Left lung (tissue), 10 donors: ENCODE results near the gene GFRA3. TPM values are rescaled to one million over a fixed set of nuclear protein-coding genes. Genes with fewer than 3 reads are reported as not detected.

Experiments
- ATAC-seq: fragments of 200-7000 bp; cut with Tn5 transposase; one replicate; pipeline ENCODE4 v1.9.1; 2020; ENCODE audit warnings: moderate library complexity
- DNase-seq, 4 donors: peaks; one replicate each; pipeline ENCODE4 v3.0.0-alpha.2; 2013 to 2020
- H3K27ac ChIP-seq, 2 donors: fragments of 200-600 bp; sonication (generic) in 1 of 2; one replicate each; pipeline versions ENCODE4 v1.5.0 to v1.8.0; 2020 to 2021
- H3K27me3 ChIP-seq, 2 donors: fragments of 200-600 bp; sonication (generic) in 1 of 2; one replicate each; pipeline versions ENCODE4 v1.5.0 to v1.8.0; 2020 to 2021
- H3K36me3 ChIP-seq, 2 donors: fragments of 200-600 bp; sonication (generic) in 1 of 2; one replicate each; pipeline versions ENCODE4 v1.5.0 to v1.8.0; 2020 to 2021
- H3K4me1 ChIP-seq, 2 donors: fragments of 200-600 bp; one replicate each; pipeline ENCODE4 v1.8.0; 2021
- H3K4me3 ChIP-seq, 2 donors: fragments of 200-600 bp; sonication (generic) in 1 of 2; one replicate each; pipeline versions ENCODE4 v1.5.0 to v1.8.0; 2020 to 2021; ENCODE audit warnings: mild to moderate bottlenecking in 1 of 2
- H3K9me3 ChIP-seq, 2 donors: fragments of 200-600 bp; sonication (generic) in 1 of 2; one replicate each; pipeline versions ENCODE4 v1.5.0 to v1.8.0; 2020 to 2021
- intact Hi-C, 2 donors: fragments of 100-400 bp; cut with DNase I; formaldehyde crosslinking; loops; one replicate each; pipeline versions ENCODE4 v1.11.2 to v1.14.2; 2022
- polyA plus RNA-seq, 6 donors: library from polyadenylated mRNA; unstranded; fragments of 120-200 nt; gene quantifications; one replicate each; pipeline ENCODE4 v1.2.1, GENCODE V29; 2013; ENCODE audit not compliant: insufficient read length in 6 of 6
- total RNA-seq, 2 donors: library from RNA; stranded (reverse); fragmentation: NEBNext Ultra II Directional; extraction: Animal tissue kit (Norgen Biotek cat#: 25700); gene quantifications; one replicate each; pipeline ENCODE4 v1.2.1, GENCODE V29; 2021
- TF ChIP-seq, protein P1 (sequence below), 2 donors: fragments of 200-600 bp; sonication (generic) in 1 of 2; IDR thresholded peaks; one replicate each; pipeline versions ENCODE4 v1.5.0 to v1.8.0; 2021; ENCODE audit warnings: antibody characterized with exemption in 2 of 2
- donor health status: DM: no; HTN: yes; CAD: no.
- donor health status: DM: no; HTN: no; CAD: no.

Gene GFRA3
- total and polyA plus RNA-seq, 8 donors = 1.9 to 4.7 (median 3.4) TPM; not detected in 1

DNA sequence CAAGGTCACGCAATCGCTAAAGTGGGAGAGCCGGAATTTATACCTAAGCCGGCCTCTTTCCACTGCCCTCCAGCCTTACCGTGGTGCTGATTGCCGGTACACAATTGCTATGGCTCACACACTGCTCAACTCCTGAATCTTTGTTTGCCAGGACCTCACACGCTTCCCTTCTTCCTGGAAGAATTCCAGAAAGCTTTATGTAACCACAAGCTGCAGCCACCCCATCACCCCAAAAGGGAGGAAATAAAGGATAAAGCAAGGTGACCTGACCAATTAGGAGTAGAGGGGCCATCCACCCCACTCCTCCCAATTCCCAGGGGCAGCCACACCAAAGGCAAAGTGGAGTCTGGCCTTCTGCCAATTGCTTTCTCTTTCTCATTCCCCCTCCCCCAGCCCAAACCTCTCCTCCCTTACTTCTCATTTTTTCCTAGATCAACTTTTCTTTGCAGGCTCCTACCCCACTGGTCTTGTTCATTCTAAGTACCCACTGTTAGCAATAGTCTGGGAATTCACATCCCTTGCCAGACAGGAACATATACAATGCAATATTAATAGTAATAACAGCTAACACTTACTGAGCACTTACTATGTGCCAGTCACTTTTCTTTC, 43.3 kb downstream of the GFRA3 start:
- ATAC-seq (peak; percentile 72), DNase-seq (no peak)
- Histone ChIP-seq H3K4me3 (no peak overlapping the region), H3K27me3 (peaks cover 0 to 7% of the 10 kb centered on the region in 2 donors), H3K36me3 (no peaks in the 10 kb centered on the region), H3K4me1 (no peaks in the 10 kb centered on the region), H3K9me3 (peaks cover 0 to 2% of the 10 kb centered on the region in 2 donors), H3K27ac (no peak overlapping the region)
- TF ChIP-seq, protein P1, sequence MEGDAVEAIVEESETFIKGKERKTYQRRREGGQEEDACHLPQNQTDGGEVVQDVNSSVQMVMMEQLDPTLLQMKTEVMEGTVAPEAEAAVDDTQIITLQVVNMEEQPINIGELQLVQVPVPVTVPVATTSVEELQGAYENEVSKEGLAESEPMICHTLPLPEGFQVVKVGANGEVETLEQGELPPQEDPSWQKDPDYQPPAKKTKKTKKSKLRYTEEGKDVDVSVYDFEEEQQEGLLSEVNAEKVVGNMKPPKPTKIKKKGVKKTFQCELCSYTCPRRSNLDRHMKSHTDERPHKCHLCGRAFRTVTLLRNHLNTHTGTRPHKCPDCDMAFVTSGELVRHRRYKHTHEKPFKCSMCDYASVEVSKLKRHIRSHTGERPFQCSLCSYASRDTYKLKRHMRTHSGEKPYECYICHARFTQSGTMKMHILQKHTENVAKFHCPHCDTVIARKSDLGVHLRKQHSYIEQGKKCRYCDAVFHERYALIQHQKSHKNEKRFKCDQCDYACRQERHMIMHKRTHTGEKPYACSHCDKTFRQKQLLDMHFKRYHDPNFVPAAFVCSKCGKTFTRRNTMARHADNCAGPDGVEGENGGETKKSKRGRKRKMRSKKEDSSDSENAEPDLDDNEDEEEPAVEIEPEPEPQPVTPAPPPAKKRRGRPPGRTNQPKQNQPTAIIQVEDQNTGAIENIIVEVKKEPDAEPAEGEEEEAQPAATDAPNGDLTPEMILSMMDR (IDR thresholded peaks at IDR 0.05) = no peak
- intact Hi-C loops = no loop called here

DNA sequence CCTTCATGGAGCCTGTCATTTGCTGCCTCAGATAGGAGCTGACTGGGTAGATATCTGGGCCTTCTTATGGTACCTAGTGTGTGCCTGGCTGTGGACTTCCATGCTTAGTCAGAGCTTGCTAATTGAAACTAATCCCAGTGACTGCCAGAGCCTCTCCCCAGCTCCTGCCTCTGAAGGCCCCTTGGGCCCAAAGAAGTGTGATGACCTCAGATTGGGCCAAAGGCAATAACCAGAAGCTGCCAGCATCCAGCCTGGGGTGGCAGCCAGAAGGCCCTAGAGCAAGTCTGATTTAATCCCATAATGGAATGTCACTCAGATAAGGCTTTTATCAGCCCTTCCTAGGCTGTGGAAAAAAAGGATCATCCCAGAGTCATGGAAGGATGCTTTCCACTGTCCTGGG, 44.2 kb downstream of the GFRA3 start:
- peaks cover 0 to 4% of the 10 kb centered on the region in 2 donors for H3K9me3 ChIP-seq
- no peaks in the 10 kb centered on the region for H3K4me1 ChIP-seq
- TF ChIP-seq, protein P1 (IDR thresholded peaks at IDR 0.05) = no peak
- no peak for DNase-seq
- intact Hi-C loops = no loop called here
- no peaks in the 10 kb centered on the region for H3K36me3 ChIP-seq
- no peak overlapping the region for H3K27ac ChIP-seq
- ATAC-seq = peak; percentile 50
- H3K27me3 ChIP-seq = peaks cover 0 to 7% of the 10 kb centered on the region in 2 donors
- H3K4me3 ChIP-seq = no peak overlapping the region

DNA sequence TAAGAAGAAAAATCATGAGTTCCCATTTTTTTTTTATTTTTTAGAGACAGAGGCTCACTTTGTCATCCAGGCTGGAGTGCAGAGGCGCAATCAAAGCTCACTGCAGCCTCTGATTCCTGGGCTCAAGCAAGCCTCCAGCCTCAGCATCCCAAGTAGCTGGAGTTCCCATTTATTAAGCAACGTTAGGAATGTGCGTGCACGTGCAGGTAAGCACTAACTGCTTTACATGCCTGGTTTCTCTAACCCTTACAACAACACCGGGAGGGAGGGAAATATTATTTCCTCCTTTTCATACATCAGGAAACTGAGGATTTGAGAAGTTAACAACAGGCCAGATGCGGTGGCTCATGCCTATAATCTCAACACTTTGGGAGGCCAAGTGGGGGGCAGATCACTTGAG, 45.0 kb downstream of the GFRA3 start:
- TF ChIP-seq, protein P1 (IDR thresholded peaks at IDR 0.05) = no peak
- no peak overlapping the region for H3K4me3 ChIP-seq
- DNase-seq = no peak
- H3K9me3 ChIP-seq = peaks cover 0 to 4% of the 10 kb centered on the region in 2 donors
- no peak overlapping the region for H3K27ac ChIP-seq
- no peaks in the 10 kb centered on the region for H3K36me3 ChIP-seq
- H3K27me3 ChIP-seq = peaks cover 0 to 7% of the 10 kb centered on the region in 2 donors
- no peak for ATAC-seq
- no peaks in the 10 kb centered on the region for H3K4me1 ChIP-seq
- intact Hi-C loops = no loop called here

DNA sequence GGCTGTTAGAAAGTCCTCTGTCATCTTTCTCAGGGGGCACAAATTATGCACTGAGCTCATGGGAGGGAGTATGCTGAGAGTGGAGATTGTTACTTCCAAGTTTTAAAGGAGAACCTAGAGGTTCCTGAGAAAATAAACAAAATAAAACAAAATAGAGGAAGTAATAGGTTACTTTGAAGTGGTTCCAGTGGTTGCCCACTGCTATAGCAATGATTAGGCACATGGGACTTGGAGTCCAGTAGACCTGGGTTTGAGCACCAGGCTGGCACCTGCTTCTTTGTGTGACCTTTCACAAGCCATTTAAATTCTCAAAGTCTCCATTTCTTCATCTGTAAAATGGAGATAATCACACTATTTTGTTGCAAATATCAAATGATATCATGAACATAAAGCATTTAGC, 47.5 kb downstream of the GFRA3 start:
- DNase-seq (no peak), ATAC-seq (no peak)
- Histone ChIP-seq H3K36me3 (no peaks in the 10 kb centered on the region), H3K27me3 (no peaks in the 10 kb centered on the region), H3K9me3 (peaks cover 0 to 4% of the 10 kb centered on the region in 2 donors), H3K4me1 (peaks cover 0 to 8% of the 10 kb centered on the region in 2 donors), H3K4me3 (no peak overlapping the region), H3K27ac (no peak overlapping the region)
- intact Hi-C loops = no loop called here
- TF ChIP-seq, protein P1 (IDR thresholded peaks at IDR 0.05) = no peak

DNA sequence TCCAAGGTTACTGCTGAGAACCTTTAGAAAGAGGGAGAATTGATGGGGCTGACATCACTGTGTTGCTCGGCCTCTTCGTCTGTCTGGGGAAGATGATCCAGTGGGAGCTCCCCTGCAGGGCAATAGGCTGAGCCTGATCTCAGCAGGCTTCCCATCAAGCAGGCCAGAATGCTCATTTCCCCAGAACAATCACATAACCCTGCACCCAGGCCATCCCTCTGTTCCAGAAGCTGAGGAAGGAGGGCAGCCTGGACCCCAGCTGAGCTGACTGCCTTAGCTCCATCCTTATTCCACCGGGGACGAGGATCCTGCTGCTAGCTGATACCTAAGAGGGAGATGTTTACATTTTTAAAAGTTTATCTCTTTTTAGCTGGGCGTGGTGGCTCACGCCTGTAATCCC, 49.7 kb downstream of the GFRA3 start:
- intact Hi-C loops = no loop called here
- no peak overlapping the region for H3K27ac ChIP-seq
- peaks cover 0 to 4% of the 10 kb centered on the region in 2 donors for H3K9me3 ChIP-seq
- H3K4me3 ChIP-seq = no peak overlapping the region
- no peak for ATAC-seq
- no peaks in the 10 kb centered on the region for H3K36me3 ChIP-seq
- TF ChIP-seq, protein P1 (IDR thresholded peaks at IDR 0.05) = no peak
- DNase-seq = no peak
- peaks cover 0 to 8% of the 10 kb centered on the region in 2 donors for H3K4me1 ChIP-seq
- no peaks in the 10 kb centered on the region for H3K27me3 ChIP-seq
